Measurements from ENCODE around the gene DLGAP3.

DNA sequence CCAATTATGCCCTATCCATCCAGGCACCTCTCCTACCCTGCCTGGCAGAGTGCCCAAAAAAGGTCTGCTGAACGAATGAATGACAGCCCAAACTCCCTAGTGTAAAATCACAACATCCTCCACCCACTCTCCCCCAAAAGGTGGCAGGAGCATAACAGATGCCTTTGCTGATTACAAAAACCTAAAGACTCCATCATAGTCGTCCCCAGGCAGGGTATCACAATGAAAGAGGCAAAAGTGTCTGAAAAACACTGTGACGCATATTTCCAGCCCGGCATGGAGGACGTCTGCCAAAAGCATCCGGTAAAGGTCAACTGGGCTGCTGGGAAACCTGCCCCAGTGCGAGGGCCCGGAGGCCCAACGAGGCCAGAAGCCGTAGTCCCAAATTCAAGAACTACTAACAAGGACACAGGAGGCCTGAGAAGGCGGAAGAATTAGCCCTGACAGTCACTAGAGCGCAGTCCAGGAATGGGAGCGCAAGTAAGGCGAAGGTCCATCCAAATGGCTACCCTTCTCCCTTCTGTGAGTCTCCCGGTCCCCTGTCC is 70.5 kb downstream of the DLGAP3 start:
- TF ChIP-seq, protein P1, sequence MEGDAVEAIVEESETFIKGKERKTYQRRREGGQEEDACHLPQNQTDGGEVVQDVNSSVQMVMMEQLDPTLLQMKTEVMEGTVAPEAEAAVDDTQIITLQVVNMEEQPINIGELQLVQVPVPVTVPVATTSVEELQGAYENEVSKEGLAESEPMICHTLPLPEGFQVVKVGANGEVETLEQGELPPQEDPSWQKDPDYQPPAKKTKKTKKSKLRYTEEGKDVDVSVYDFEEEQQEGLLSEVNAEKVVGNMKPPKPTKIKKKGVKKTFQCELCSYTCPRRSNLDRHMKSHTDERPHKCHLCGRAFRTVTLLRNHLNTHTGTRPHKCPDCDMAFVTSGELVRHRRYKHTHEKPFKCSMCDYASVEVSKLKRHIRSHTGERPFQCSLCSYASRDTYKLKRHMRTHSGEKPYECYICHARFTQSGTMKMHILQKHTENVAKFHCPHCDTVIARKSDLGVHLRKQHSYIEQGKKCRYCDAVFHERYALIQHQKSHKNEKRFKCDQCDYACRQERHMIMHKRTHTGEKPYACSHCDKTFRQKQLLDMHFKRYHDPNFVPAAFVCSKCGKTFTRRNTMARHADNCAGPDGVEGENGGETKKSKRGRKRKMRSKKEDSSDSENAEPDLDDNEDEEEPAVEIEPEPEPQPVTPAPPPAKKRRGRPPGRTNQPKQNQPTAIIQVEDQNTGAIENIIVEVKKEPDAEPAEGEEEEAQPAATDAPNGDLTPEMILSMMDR (IDR thresholded peaks at IDR 0.05) = no peak
- no peak for TF ChIP-seq POLR2AphosphoS5 (IDR thresholded peaks at IDR 0.05; ENCODE audit: insufficient read depth in 1 of 2, low read depth in 1 of 2)
- no peak for TF ChIP-seq POLR2A (IDR thresholded peaks at IDR 0.05)
